GM18507 (cell line): ENCODE measurements around the gene SPIB.
A peak's percentile ranks its signal among the peaks of the same experiment; 100 is the strongest.
"Not testable (repeated sequence)": the region's sequence is repeated elsewhere in the genome, so short reads cannot be mapped to it uniquely, and the experiment has no call there.

Experiments
- DNase-seq: peaks from one replicate; pipeline ENCODE4 v3.0.0; 2011; ENCODE audit warnings: low read depth; ENCODE audit not compliant: insufficient read length; ENCODE audit errors: extremely low spot score
- FAIRE-seq: peaks from 2 replicates; lab custom pipeline; 2011; peaks lifted over from hg19 to GRCh38; lab: Jason Lieb, UNC

Gene SPIB

GRCh38 chr19:50433201-50434180 lies 14.8 kb downstream of the SPIB start:
- no peak for DNase-seq
- no peak for FAIRE-seq

GRCh38 chr19:50434525-50434924 lies 15.8 kb downstream of the SPIB start:
- DNase-seq (no peak), FAIRE-seq (peak; percentile 50)

- DNase-seq (no peak), FAIRE-seq (no peak)
Observed at GRCh38 chr19:50435221-50435620, 16.5 kb downstream of the SPIB start.

GRCh38 chr19:50435627-50436026 lies 16.9 kb downstream of the SPIB start:
- FAIRE-seq (no peak), DNase-seq (no peak)

GRCh38 chr19:50437862-50438449 lies 19.2 kb downstream of the SPIB start:
- no peak for DNase-seq
- no peak for FAIRE-seq

GRCh38 chr19:50439130-50439529 lies 20.4 kb downstream of the SPIB start:
- not testable (repeated sequence) for FAIRE-seq, DNase-seq

- FAIRE-seq, result no peak
- DNase-seq, result no peak
Observed at GRCh38 chr19:50444059-50444458, 25.3 kb downstream of the SPIB start.

GRCh38 chr19:50447053-50447452 lies 28.3 kb downstream of the SPIB start:
- DNase-seq (no peak), FAIRE-seq (no peak)

- no peak for FAIRE-seq
- no peak for DNase-seq
Observed at GRCh38 chr19:50447750-50448149, 29.0 kb downstream of the SPIB start.

GRCh38 chr19:50449236-50449899 lies 30.6 kb downstream of the SPIB start:
- DNase-seq, result no peak
- no peak for FAIRE-seq

- FAIRE-seq, result no peak
Observed at GRCh38 chr19:50450369-50451222, 31.9 kb downstream of the SPIB start.

GRCh38 chr19:50451223-50451534 lies 32.4 kb downstream of the SPIB start:
- FAIRE-seq, result no peak

More at GRCh38 chr19:50450369-50451222, 31.9 kb downstream of the SPIB start:
- DNase-seq, result no peak

GRCh38 chr19:50453243-50453642 lies 34.5 kb downstream of the SPIB start:
- no peak for DNase-seq
- FAIRE-seq, result no peak

More at GRCh38 chr19:50451223-50451534, 32.4 kb downstream of the SPIB start:
- DNase-seq, result no peak

- DNase-seq (no peak), FAIRE-seq (no peak)
Observed at GRCh38 chr19:50455992-50456391, 37.3 kb downstream of the SPIB start.

GRCh38 chr19:50457300-50457699 lies 38.6 kb downstream of the SPIB start:
- no peak for DNase-seq
- no peak for FAIRE-seq

GRCh38 chr19:50458396-50459066 lies 39.8 kb downstream of the SPIB start:
- no peak for FAIRE-seq
- DNase-seq, result no peak

GRCh38 chr19:50459067-50459456 lies 40.3 kb downstream of the SPIB start:
- DNase-seq, result no peak
- no peak for FAIRE-seq

GRCh38 chr19:50459638-50460037 lies 40.9 kb downstream of the SPIB start:
- DNase-seq (no peak), FAIRE-seq (no peak)

- DNase-seq (peak; percentile 69), FAIRE-seq (peak; percentile 94)
Observed at GRCh38 chr19:50460161-50460765, 41.5 kb downstream of the SPIB start.
